Thymus (tissue), 11 donors: Measurements from ENCODE around the gene CYP2W1. TPM values are rescaled to one million over a fixed set of nuclear protein-coding genes. Genes with fewer than 3 reads are reported as not detected.
"Not testable (repeated sequence)": the region's sequence is repeated elsewhere in the genome, so short reads cannot be mapped to it uniquely, and the experiment has no call there.

Experiments used
- DNase-seq, 9 donors: peaks; one replicate each; pipeline ENCODE4 v3.0.0-alpha.2; 2013; ENCODE audit warnings: low spot score in 9 of 9, low read depth in 6 of 9, missing footprints in 1 of 9
- H3K27ac ChIP-seq, 2 donors: one replicate each; pipeline ENCODE4 v1.5.1; 2013; ENCODE audit warnings: control low read depth in 1 of 2, low read depth in 1 of 2, low read length in 1 of 2, mild to moderate bottlenecking in 1 of 2, moderate library complexity in 1 of 2
- H3K27me3 ChIP-seq, 2 donors: one replicate each; pipeline ENCODE4 v1.5.1; 2013; ENCODE audit warnings: low read length in 1 of 2; ENCODE audit not compliant: control insufficient read depth in 2 of 2, insufficient read depth in 1 of 2
- H3K36me3 ChIP-seq, 2 donors: one replicate each; pipeline ENCODE4 v1.5.1; 2013; ENCODE audit warnings: low read length in 1 of 2, mild to moderate bottlenecking in 1 of 2, moderate library complexity in 1 of 2; ENCODE audit not compliant: control insufficient read depth in 2 of 2, insufficient read depth in 2 of 2
- H3K4me1 ChIP-seq, 2 donors: one replicate each; pipeline ENCODE4 v1.5.1; 2013; ENCODE audit warnings: low read length in 2 of 2; ENCODE audit not compliant: control insufficient read depth in 2 of 2, insufficient read depth in 2 of 2
- H3K4me3 ChIP-seq, 2 donors: one replicate each; pipeline ENCODE4 v1.5.1; 2013; ENCODE audit warnings: low read length in 2 of 2, control low read depth in 1 of 2, mild to moderate bottlenecking in 1 of 2
- H3K9me3 ChIP-seq, 2 donors: one replicate each; pipeline ENCODE4 v1.5.1; 2013; ENCODE audit warnings: low read length in 1 of 2, mild to moderate bottlenecking in 1 of 2; ENCODE audit not compliant: control insufficient read depth in 2 of 2, insufficient read depth in 1 of 2
- WGBS: extraction: QIAGEN DNeasy Blood & Tissue Kit; methylation state at CpG from one replicate; pipeline ENCODE4 v1.1.7; 2013; 5-methylcytosine and 5-hydroxymethylcytosine counted together
- polyA plus RNA-seq: library from polyadenylated mRNA; stranded (reverse); fragments of 200-250 nt; gene quantifications from one replicate; pipeline ENCODE4 v1.2.3, GENCODE V29; 2013
- total RNA-seq: library from RNA; stranded (reverse); fragments of 120-200 nt; gene quantifications from one replicate; pipeline ENCODE4 v1.2.4, GENCODE V29; 2013
- donor health status: healthy.

Gene CYP2W1
- total and polyA plus RNA-seq, 2 donors = 0.09 to 0.48 TPM

GRCh38 chr7:1002026-1002425 lies 19.0 kb downstream of the CYP2W1 start:
- 91% methylated on average over 4 of the region's 4 CpGs for WGBS
- not testable (repeated sequence) for H3K27me3 ChIP-seq, H3K4me3 ChIP-seq, H3K27ac ChIP-seq, DNase-seq, H3K4me1 ChIP-seq, H3K36me3 ChIP-seq, H3K9me3 ChIP-seq

DNA sequence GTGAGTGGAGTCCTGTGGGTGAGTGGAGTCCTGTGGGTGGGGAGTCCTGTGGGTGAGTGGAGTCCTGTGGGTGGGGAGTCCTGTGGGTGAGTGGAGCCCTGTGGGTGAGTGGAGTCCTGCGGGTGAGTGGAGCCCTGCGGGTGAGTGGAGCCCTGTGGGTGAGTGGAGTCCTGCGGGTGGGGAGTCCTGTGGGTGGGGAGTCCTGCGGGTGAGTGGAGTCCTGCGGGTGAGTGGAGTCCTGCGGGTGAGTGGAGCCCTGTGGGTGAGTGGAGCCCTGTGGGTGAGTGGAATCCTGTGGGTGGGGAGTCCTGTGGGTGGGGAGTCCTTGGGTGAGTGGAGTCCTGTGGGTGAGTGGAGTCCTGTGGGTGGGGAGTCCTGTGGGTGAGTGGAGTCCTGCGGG lies 19.5 kb downstream of the CYP2W1 start:
- not testable (repeated sequence) for H3K4me3 ChIP-seq, H3K27me3 ChIP-seq, H3K4me1 ChIP-seq, H3K36me3 ChIP-seq, DNase-seq, H3K9me3 ChIP-seq, H3K27ac ChIP-seq
- WGBS = 94% methylated on average over 6 of the region's 7 CpGs

- Histone ChIP-seq H3K27ac (no peak overlapping the region), H3K4me1 (no peaks in the 10 kb centered on the region), H3K9me3 (no peaks in the 10 kb centered on the region), H3K4me3 (no peak overlapping the region), H3K27me3 (no peaks in the 10 kb centered on the region), H3K36me3 (peaks cover 0 to 6% of the 10 kb centered on the region in 2 donors)
- WGBS = 95% methylated on average over 32 of the region's 32 CpGs
- no peak for DNase-seq
Measured at GRCh38 chr7:1004018-1004852, 21.3 kb downstream of the CYP2W1 start.

DNA sequence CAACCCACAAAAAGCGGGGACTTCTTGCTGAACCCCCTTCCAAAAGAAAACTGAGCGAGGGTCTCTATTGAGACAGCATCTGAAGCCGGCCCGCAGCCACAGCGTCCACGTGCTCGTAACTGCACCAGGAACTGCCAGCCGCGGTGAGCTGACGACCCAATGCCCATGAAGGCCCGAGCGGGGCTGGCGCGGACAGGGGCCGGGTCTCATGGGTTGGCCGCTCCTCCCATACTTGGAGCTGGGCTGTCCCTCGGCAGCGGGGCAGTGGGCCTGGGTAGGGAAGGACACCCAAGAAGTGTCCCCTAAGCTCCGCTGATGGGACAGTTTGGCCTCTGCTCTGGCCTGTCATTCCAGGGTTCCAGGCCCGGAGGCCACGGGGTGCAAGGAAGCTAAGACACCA lies 22.3 kb downstream of the CYP2W1 start:
- peaks cover 0 to 4% of the 10 kb centered on the region in 2 donors for H3K36me3 ChIP-seq
- H3K4me1 ChIP-seq = no peaks in the 10 kb centered on the region
- no peak for DNase-seq
- 97% methylated on average over 21 of the region's 21 CpGs for WGBS
- H3K4me3 ChIP-seq = no peak overlapping the region
- H3K9me3 ChIP-seq = no peaks in the 10 kb centered on the region
- H3K27ac ChIP-seq = no peak overlapping the region
- no peaks in the 10 kb centered on the region for H3K27me3 ChIP-seq

DNA sequence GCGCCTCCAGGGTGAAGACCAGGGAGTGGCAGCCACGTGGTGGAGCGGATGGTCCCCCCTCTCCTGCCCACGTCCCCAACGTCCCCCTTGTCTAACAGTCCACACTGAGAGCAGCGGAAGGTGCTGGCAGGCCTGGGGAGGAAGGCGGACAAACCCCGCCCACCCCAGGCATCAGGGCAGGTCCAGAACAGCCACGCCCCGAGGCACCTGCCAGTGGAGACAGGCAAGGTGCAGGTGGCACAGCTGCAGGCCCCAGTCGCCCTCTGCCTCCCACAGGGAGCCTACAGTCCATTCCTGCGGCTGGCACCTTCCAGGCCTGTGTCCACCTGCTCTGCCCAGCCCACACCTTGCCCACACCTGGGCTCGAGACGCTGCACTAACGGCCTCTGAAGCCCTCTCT lies 24.9 kb downstream of the CYP2W1 start:
- Histone ChIP-seq H3K36me3 (peaks cover 0 to 4% of the 10 kb centered on the region in 2 donors), H3K4me3 (no peak overlapping the region), H3K9me3 (no peaks in the 10 kb centered on the region), H3K4me1 (no peaks in the 10 kb centered on the region), H3K27ac (no peak overlapping the region), H3K27me3 (no peaks in the 10 kb centered on the region)
- no peak for DNase-seq
- 94% methylated on average over 15 of the region's 15 CpGs for WGBS

GRCh38 chr7:1008733-1009363 lies 25.9 kb downstream of the CYP2W1 start:
- no peaks in the 10 kb centered on the region for H3K27me3 ChIP-seq
- H3K27ac ChIP-seq = no peak overlapping the region
- no peak overlapping the region for H3K4me3 ChIP-seq
- no peak for DNase-seq
- peaks cover 0 to 4% of the 10 kb centered on the region in 2 donors for H3K36me3 ChIP-seq
- 95% methylated on average over 37 of the region's 37 CpGs for WGBS
- H3K9me3 ChIP-seq = no peaks in the 10 kb centered on the region
- H3K4me1 ChIP-seq = peaks cover 0 to 2% of the 10 kb centered on the region in 2 donors

DNA sequence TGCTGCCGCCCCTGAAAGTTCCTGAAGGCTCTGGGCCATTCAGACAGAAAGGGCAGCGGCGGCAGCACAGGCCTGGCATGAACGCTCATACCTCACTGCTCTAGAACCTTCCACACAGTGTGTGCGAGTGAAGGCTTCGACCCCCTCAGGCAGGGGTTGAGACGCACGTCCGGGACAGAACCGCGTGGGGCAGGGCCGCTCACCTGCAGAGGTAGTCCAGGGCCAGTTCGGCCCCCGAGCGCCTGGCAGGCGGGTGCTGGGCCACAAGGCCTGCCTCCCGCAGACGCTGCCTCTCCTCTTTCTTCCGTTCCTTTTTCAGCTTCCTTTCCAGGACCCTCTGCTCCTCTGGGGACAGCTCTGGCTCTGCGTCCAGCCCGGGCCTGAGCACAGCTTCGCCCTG lies 26.8 kb downstream of the CYP2W1 start:
- H3K36me3 ChIP-seq = peaks cover 0 to 4% of the 10 kb centered on the region in 2 donors
- no peak overlapping the region for H3K4me3 ChIP-seq
- H3K27ac ChIP-seq = no peak overlapping the region
- DNase-seq = no peak
- WGBS = 97% methylated on average over 22 of the region's 22 CpGs
- H3K4me1 ChIP-seq = peaks cover 0 to 2% of the 10 kb centered on the region in 2 donors
- no peaks in the 10 kb centered on the region for H3K27me3 ChIP-seq
- H3K9me3 ChIP-seq = no peaks in the 10 kb centered on the region

DNA sequence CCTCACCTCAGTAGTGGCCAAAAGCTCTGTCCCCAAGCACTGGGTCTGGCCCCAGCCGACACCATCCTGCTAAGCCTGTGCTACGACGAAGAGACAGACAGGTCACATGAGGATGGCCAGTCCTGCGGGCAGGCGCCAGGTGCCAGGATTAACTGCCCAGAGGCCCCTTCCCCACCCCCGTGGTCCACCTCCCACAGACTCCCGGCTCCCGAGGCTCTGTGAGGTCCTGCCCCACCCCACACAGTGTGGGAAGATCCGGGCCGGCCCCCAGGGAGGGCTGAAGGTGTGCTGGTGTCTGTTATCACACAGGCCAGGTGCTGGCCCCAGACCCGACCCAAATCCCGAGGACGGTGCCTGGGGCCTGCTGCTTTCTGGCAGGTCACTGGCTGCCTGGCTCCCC lies 27.2 kb downstream of the CYP2W1 start:
- H3K9me3 ChIP-seq = no peaks in the 10 kb centered on the region
- peaks cover 0 to 2% of the 10 kb centered on the region in 2 donors for H3K4me1 ChIP-seq
- DNase-seq = no peak
- H3K4me3 ChIP-seq = no peak overlapping the region
- no peaks in the 10 kb centered on the region for H3K27me3 ChIP-seq
- no peak overlapping the region for H3K27ac ChIP-seq
- H3K36me3 ChIP-seq = peaks cover 0 to 4% of the 10 kb centered on the region in 2 donors
- 95% methylated on average over 13 of the region's 13 CpGs for WGBS

- Histone ChIP-seq H3K27me3 (no peaks in the 10 kb centered on the region), H3K4me3 (no peak overlapping the region), H3K27ac (no peak overlapping the region), H3K4me1 (peaks cover 0 to 5% of the 10 kb centered on the region in 2 donors), H3K9me3 (no peaks in the 10 kb centered on the region), H3K36me3 (peaks cover 0 to 4% of the 10 kb centered on the region in 2 donors)
- WGBS = 92% methylated on average over 13 of the region's 13 CpGs
- DNase-seq = no peak
Measured at GRCh38 chr7:1011297-1012003, 28.5 kb downstream of the CYP2W1 start.
